Activated CD4-positive, alpha-beta memory T cell treated with anti-CD3 and anti-CD28 coated beads for 36 hours (primary cell): Measurements from ENCODE around the gene TNFAIP8. TPM values are rescaled to one million over a fixed set of nuclear protein-coding genes. Genes with fewer than 3 reads are reported as not detected.
A peak's percentile ranks its signal among the peaks of the same experiment; 100 is the strongest.
"Not testable (repeated sequence)": the region's sequence is repeated elsewhere in the genome, so short reads cannot be mapped to it uniquely, and the experiment has no call there.

ENCODE experiments used
- CTCF ChIA-PET: fragments of 350-600 bp; sonication (Branson Sonifier 250); formaldehyde crosslinking; loops from one replicate; lab custom pipeline; 2021; ENCODE audit warnings: antibody characterized with exemption, inconsistent platforms; lab: Charles Lee
- POLR2A ChIA-PET: fragments of 350-600 bp; sonication (Branson Sonifier 250); formaldehyde crosslinking; loops from one replicate; lab custom pipeline; 2021; ENCODE audit warnings: antibody characterized with exemption; lab: Charles Lee
- DNase-seq: peaks from one replicate; pipeline ENCODE4 v3.0.0-alpha.2; 2020
- H3K27ac Mint-ChIP-seq: one replicate; pipeline ENCODE4 v1.8.0; 2021; ENCODE audit warnings: mixed read lengths
- H3K27me3 Mint-ChIP-seq: one replicate; pipeline ENCODE4 v1.8.0; 2021; ENCODE audit warnings: mixed read lengths
- H3K36me3 Mint-ChIP-seq: one replicate; pipeline ENCODE4 v1.8.0; 2021; ENCODE audit warnings: mixed read lengths
- H3K4me1 Mint-ChIP-seq: one replicate; pipeline ENCODE4 v1.8.0; 2021; ENCODE audit warnings: low read depth, mixed read lengths
- H3K4me3 Mint-ChIP-seq: one replicate; pipeline ENCODE4 v1.8.0; 2021; ENCODE audit warnings: mild to moderate bottlenecking, mixed read lengths
- H3K9me3 Mint-ChIP-seq: one replicate; pipeline ENCODE4 v1.8.0; 2021; ENCODE audit warnings: mixed read lengths
- intact Hi-C: fragments of 100-400 bp; cut with micrococcal nuclease; formaldehyde crosslinking; loops from one replicate; pipeline ENCODE4 v1.15.1; 2023
- total RNA-seq, 2 experiments: library from RNA; stranded (reverse); gene quantifications; one replicate each; pipeline ENCODE4 v1.2.3, GENCODE V29; 2021

Gene TNFAIP8
- total RNA-seq, 2 experiments from 2014 or later = 153 to 159 TPM

DNA sequence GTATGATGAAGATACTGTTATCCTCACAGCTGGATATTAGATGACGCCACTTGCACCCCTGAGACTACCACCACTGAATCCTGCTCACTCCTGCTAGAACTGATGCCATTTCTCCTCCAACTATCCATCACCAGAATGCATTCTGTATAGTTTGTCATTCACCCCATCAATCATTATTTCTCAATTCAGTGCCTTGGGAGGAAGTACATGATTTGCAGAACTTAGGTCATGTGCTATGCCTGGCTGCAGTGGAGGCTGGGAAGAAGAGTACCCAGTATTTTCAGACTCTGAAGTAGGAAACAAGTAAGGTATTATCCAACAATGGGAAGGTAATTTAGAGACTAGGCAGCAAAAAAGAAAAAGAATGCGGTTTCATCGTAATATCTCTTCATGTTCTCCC, 70.2 kb downstream of the TNFAIP8 start:
- intact Hi-C loops = no loop called here
- no peak overlapping the region for H3K4me3 Mint-ChIP-seq
- ChIA-PET CTCF (no interaction called here), POLR2A (no interaction called here)
- DNase-seq = no peak
- no peaks in the 10 kb centered on the region for H3K4me1 Mint-ChIP-seq
- H3K27me3 Mint-ChIP-seq = peaks cover 2% of the 10 kb centered on the region
- no peak overlapping the region for H3K27ac Mint-ChIP-seq
- H3K9me3 Mint-ChIP-seq = no peaks in the 10 kb centered on the region
- H3K36me3 Mint-ChIP-seq = no peaks in the 10 kb centered on the region

DNA sequence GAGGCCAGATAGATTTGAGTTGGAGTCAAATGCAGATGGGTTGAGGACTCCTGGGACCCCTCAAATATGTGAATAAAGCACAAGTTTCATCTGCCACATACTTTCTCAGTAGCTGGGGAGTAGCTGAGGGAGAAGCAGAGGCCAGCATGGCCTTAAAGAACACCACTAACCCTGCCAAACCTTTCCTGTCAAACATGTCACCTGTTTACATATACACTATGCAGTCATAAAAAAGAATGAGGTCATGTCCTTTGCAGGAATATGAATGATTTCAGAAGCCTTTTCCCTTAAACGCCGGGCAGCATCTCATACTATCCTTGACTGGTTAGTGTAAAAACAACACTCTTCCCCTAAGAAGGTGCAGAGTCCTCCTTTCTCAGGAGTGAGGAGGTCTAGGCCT, 71.2 kb downstream of the TNFAIP8 start:
- Mint-ChIP-seq H3K4me3 (no peak overlapping the region), H3K9me3 (no peaks in the 10 kb centered on the region), H3K27me3 (peaks cover 3% of the 10 kb centered on the region), H3K4me1 (no peaks in the 10 kb centered on the region), H3K36me3 (no peaks in the 10 kb centered on the region), H3K27ac (no peak overlapping the region)
- intact Hi-C loops = no loop called here
- CTCF ChIA-PET = no interaction called here
- POLR2A ChIA-PET = no interaction called here
- DNase-seq = no peak

DNA sequence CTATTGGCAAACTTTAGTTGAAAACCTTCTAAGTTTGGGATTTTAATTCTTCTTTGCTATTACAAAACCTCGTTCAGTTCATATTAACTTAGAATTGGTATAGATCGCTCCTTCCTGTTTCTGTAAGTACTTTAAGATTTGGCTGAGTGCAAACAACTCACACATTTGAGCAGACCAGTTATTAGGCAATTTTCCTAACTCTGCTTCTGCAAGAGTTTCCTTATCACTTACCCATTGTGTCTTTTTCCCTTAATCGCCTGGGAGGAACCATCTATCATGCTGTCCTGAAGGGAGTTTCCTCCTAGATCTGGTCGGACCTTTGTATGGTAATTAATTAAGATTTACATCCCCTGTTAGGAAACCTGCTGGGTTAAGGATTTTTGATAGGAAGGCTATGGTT, 71.8 kb downstream of the TNFAIP8 start:
- DNase-seq, CTCF ChIA-PET, H3K27ac Mint-ChIP-seq, POLR2A ChIA-PET, H3K4me3 Mint-ChIP-seq, H3K4me1 Mint-ChIP-seq, intact Hi-C loops, H3K27me3 Mint-ChIP-seq, H3K9me3 Mint-ChIP-seq, H3K36me3 Mint-ChIP-seq: not testable (repeated sequence)

DNA sequence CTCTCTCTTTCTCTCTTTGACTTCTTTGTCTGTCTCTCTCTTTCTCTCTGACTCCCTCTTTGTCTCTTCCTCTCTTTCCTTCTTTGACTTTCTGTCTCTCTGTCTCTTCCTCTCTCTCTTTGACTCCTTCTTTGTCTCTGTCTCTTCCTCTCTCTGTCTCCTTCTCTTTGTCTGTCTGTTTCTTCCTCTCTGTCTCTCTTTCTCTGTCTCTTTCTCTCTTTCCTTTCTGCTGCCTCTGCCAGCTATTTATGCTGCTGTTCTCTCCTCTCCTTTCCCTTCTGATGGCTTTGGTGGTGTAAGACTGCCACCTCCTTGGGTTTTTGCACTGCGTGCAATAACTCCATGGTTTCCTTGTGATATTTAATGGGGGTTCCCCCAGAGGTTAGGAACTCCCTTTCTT, 72.3 kb downstream of the TNFAIP8 start:
- H3K4me3 Mint-ChIP-seq, H3K4me1 Mint-ChIP-seq, POLR2A ChIA-PET, H3K27ac Mint-ChIP-seq, intact Hi-C loops, DNase-seq, H3K36me3 Mint-ChIP-seq, CTCF ChIA-PET, H3K27me3 Mint-ChIP-seq, H3K9me3 Mint-ChIP-seq: not testable (repeated sequence)

DNA sequence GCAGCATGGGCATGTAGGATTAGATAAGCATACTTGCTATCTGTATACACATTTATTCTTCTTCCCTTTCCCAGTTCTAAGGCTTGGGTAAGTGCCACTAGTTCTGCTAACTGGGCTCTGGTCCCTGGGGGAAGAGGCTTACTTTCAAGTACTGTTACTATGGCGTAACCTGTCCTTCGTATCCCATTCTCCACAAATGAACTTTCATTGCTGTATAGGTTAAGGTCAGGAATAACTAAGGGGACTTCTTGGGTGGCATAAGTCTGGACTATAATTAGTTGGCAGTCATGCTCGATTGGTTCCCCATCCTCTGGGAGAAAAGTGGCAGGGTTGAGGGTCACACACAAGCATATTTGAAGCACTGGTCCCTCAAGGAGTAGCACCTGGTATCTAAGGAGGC, 72.8 kb downstream of the TNFAIP8 start:
- H3K36me3 Mint-ChIP-seq, H3K27ac Mint-ChIP-seq, CTCF ChIA-PET, intact Hi-C loops, H3K4me3 Mint-ChIP-seq, POLR2A ChIA-PET, H3K4me1 Mint-ChIP-seq, DNase-seq, H3K27me3 Mint-ChIP-seq, H3K9me3 Mint-ChIP-seq: not testable (repeated sequence)

DNA sequence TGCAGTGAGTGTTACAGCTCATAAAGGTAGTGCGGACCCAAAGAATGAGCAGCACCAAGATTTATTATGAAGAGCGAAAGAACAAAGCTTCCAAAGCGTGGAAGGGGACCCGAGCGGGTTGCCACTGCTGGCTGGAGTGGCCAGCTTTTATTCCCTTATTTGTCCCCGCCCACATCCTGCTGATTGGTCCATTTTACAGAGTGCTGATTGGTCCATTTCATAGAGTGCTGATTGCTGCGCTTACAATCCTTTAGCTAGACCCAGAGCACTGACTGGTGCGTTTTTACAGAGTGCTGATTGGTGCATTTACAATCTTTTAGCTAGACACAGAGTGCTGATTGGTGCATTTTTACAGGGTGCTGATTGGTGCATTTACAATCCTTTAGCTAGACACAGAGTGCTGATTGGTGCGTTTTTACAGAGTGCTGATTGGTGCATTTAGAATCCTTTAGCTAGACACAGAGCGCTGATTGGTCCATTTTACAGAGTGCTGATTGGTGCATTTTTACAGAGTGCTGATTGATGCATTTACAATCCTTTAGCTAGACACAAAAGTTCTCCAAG, 76.9 kb downstream of the TNFAIP8 start:
- DNase-seq, H3K36me3 Mint-ChIP-seq, H3K4me3 Mint-ChIP-seq, H3K4me1 Mint-ChIP-seq, H3K27ac Mint-ChIP-seq, H3K9me3 Mint-ChIP-seq, intact Hi-C loops, POLR2A ChIA-PET: not testable (repeated sequence)
- peaks cover 20% of the 10 kb centered on the region for H3K27me3 Mint-ChIP-seq
- CTCF ChIA-PET = interaction anchor here (1.0 to 4.0 kb wide), 2 partner anchors 20 to 445 kb away, joined by 3 to 28 read pairs; no protein-coding TSS in a partner anchor

DNA sequence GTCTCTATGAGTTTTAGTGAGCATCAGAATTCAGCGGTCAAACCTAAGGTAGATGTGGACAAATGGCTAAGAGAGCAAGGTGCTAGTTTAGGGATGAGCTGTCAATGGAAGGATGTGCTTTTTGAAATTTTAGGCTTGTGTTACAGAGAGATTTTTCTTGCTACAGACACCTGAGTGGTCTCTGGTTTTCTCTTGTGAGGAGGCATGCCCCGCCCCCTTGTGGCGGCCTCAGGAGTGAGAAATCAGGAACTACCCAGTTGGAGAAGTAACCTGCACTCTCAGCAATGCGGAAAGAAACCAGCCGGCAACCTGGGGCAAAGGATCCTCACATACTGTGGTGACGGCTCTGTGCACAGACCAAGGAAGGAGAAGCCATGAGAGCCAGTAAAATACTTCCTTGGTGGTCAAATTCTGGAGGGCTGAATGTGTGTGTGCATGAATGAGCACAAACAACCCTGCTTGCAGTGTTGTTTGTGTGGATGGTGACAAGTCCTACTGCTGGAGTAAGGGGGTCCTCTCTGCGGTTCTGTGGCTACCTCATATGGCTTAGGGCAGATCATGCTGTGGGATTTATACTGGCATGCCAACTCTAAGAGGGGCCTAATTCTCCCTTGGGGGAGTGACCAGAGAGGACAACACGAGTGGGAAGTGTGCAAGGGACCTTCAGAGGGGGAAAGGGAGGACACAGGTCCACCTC, 79.8 kb downstream of the TNFAIP8 start:
- H3K27ac Mint-ChIP-seq = peak overlapping the region; percentile 4
- intact Hi-C loops = loop anchor here (1.0 kb wide), 2 partner anchors 413 to 447 kb away; partner anchors contain the start of gene DTWD2
- H3K4me3 Mint-ChIP-seq = peak overlapping the region; percentile 3
- ChIA-PET POLR2A (no interaction called here), CTCF (interaction anchor here (0.6 to 4.0 kb wide), 20 partner anchors 12 to 452 kb away, joined by 3 to 34 read pairs (median 3); partner anchors contain the start of gene DTWD2)
- H3K4me1 Mint-ChIP-seq = peaks cover 7% of the 10 kb centered on the region
- H3K27me3 Mint-ChIP-seq = peaks cover 26% of the 10 kb centered on the region
- no peaks in the 10 kb centered on the region for H3K36me3 Mint-ChIP-seq
- peak; percentile 80 for DNase-seq
- peaks cover 4% of the 10 kb centered on the region for H3K9me3 Mint-ChIP-seq

DNA sequence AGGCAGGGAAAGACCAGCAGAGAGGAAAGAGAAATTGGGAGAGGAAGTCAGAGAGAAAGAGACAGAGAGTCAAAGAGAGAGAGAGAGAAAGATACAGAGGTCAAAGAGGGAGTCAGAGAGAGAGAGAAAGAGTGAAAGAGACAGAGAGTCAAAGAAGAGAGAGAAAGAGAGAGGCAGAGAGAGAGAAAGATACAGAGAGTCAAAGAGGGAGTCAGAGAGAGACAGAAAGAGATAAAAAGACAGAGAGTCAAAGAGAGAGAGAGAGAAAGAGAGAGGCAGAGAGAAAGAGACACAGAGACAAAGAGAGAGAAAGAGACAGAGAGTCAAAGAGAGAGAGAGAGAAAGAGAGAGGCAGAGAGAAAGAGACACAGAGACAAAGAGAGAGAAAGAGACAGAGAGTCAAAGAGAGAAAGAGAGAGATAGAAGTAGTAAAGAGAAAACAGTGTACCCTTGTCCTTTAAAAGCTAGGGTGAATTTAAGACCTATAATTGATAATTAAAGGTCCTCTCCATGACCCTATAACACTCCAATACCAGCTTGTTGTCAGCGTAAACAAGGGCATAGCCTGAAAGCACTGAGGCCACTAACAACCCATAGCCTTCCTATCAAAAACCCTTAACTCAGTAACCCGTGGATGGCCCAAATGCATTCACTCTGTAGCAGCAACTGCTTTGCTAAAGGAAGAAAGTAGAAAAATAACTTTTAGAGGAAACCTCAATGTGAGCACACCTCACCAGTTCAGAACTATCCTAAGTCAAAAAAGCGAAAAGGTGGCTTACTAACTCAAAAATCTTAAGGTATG, 82.2 kb downstream of the TNFAIP8 start:
- CTCF ChIA-PET = interaction anchor here (1.0 to 2.8 kb wide), 2 partner anchors 449 to 450 kb away, joined by 3 to 11 read pairs; partner anchors contain the start of gene DTWD2

DNA sequence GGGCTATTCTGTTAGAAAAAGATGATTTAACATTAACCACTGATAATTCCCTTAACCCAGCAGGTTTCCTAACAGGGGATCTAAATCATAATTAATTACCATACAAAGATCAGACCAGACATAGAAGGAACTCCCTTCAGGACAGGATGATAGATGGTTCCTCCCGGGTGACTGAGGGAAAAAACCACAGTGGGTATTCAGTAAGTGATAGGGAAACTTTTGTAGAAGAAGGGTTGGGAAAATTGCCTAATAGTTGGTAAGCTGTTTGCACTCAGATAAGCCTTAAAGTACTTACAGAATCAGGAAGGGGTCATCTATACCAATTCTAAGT, 82.7 kb downstream of the TNFAIP8 start:
- peaks cover 27% of the 10 kb centered on the region for H3K27me3 Mint-ChIP-seq
- H3K4me3 Mint-ChIP-seq, H3K4me1 Mint-ChIP-seq, DNase-seq, H3K36me3 Mint-ChIP-seq, H3K9me3 Mint-ChIP-seq, H3K27ac Mint-ChIP-seq, POLR2A ChIA-PET, intact Hi-C loops: not testable (repeated sequence)
- CTCF ChIA-PET = interaction anchor here (2.8 kb wide), 1 partner anchor 450 kb away, joined by 11 read pairs; the partner anchor contains the start of gene DTWD2

More for the DNA sequence above, 82.2 kb downstream of the TNFAIP8 start:
- DNase-seq, H3K36me3 Mint-ChIP-seq, H3K4me3 Mint-ChIP-seq, POLR2A ChIA-PET, H3K27ac Mint-ChIP-seq, H3K9me3 Mint-ChIP-seq, intact Hi-C loops, H3K4me1 Mint-ChIP-seq: not testable (repeated sequence)
- peaks cover 26% of the 10 kb centered on the region for H3K27me3 Mint-ChIP-seq

DNA sequence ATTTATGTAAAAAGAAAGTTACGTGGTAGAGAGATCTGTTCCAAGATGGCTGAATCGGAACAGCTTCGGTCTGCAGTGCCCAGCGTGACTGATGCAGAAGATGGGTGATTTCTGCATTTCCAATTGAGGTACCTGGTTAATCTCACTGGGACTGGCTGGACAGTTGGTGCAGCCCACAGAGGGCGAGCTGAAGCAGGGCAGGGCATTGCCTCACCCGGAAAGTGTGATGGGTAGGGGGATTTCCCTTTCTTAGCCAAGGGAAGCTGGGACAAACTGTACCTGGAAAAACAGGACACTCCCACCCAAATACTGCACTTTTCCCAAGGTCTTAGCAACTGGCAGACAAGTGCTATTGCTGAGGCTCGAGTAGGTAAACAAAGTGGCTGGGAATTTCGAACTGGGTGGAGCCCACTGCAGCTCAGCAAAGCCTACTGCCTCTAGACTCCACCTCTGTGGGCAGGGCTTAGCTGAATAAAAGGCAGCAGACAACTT, 83.4 kb downstream of the TNFAIP8 start:
- peak; percentile 15 for DNase-seq
- H3K27ac Mint-ChIP-seq = no peak overlapping the region
- intact Hi-C loops = no loop called here
- POLR2A ChIA-PET = no interaction called here
- H3K4me1 Mint-ChIP-seq = peaks cover 7% of the 10 kb centered on the region
- CTCF ChIA-PET = interaction anchor here (0.7 to 2.8 kb wide), 2 partner anchors 32 to 451 kb away, joined by 3 to 11 read pairs; partner anchors contain the start of gene DTWD2
- no peaks in the 10 kb centered on the region for H3K36me3 Mint-ChIP-seq
- H3K27me3 Mint-ChIP-seq = peaks cover 28% of the 10 kb centered on the region
- peaks cover 9% of the 10 kb centered on the region for H3K9me3 Mint-ChIP-seq
- peak overlapping the region; percentile 66 for H3K4me3 Mint-ChIP-seq

DNA sequence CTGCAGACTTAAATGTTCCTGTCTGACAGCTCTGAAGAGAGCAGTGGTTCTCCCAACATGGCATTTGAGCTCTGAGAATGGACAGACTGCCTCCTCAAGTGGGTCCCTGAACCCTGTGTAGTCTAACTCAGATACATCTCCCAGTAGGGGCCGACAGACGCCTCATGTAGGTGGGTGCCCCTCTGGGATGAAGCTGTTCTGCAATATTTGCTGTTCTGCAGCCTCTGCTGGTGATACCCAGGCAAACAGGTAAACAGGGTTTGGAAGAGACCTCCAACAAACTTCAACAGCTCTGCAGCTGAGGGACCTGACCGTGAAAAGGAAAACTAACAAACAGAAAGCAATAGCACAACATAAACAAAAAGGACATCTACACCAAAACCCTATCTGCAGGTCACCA, 83.8 kb downstream of the TNFAIP8 start:
- H3K27ac Mint-ChIP-seq, H3K36me3 Mint-ChIP-seq, intact Hi-C loops, H3K4me3 Mint-ChIP-seq, DNase-seq, H3K4me1 Mint-ChIP-seq, POLR2A ChIA-PET: not testable (repeated sequence)
- Mint-ChIP-seq H3K9me3 (peaks cover 11% of the 10 kb centered on the region), H3K27me3 (peaks cover 28% of the 10 kb centered on the region)
- CTCF ChIA-PET = interaction anchor here (0.7 to 2.8 kb wide), 2 partner anchors 31 to 451 kb away, joined by 3 to 11 read pairs; partner anchors contain the start of gene DTWD2

DNA sequence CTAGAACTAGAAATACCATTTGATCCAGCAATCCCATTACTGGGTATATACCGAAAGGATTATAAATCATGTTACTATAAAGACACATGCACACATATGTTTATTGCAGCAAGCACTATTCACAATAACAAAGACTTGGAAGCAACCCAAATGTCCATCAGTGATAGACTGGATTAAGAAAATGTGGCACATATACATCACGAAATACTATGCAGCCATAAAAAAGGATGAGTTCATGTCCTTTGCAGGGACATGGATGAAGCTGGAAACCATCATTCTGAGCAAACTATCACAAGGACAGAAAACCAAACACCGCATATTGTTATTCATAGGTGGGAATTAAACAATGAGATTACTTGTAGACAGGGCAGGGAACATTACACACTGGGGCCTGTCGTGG, 88.8 kb downstream of the TNFAIP8 start:
- intact Hi-C loops, H3K4me1 Mint-ChIP-seq, H3K27me3 Mint-ChIP-seq, DNase-seq, H3K27ac Mint-ChIP-seq, H3K4me3 Mint-ChIP-seq, CTCF ChIA-PET, POLR2A ChIA-PET, H3K36me3 Mint-ChIP-seq: not testable (repeated sequence)
- peaks cover 11% of the 10 kb centered on the region for H3K9me3 Mint-ChIP-seq
